Measurements from ENCODE around the gene AGO3.

- TF ChIP-seq ZFP1 (CRISPR knock-in tag; IDR thresholded peaks at IDR 0.05) (no peak), SIN3A (IDR thresholded peaks at IDR 0.05; ENCODE audit: borderline replicate concordance, low read depth, low read length) (no peak), POLR2AphosphoS5 (IDR thresholded peaks at IDR 0.05; ENCODE audit: low read depth, low read length) (no peak), ZNF274 (CRISPR knock-in tag; IDR thresholded peaks at IDR 0.05) (no peak), ZNF142 (CRISPR knock-in tag; IDR thresholded peaks at IDR 0.05) (no peak), MTA1 (CRISPR knock-in tag; IDR thresholded peaks at IDR 0.05; ENCODE audit: borderline replicate concordance) (no peak), CTCF (CRISPR knock-in tag; IDR thresholded peaks at IDR 0.05) (no peak), PCBP2 (optimal IDR thresholded peaks at IDR 0.05; ENCODE audit: low read depth, low read length, poor library complexity, severe bottlenecking) (no peak), PAX8 (CRISPR knock-in tag; IDR thresholded peaks at IDR 0.05; ENCODE audit: borderline replicate concordance) (no peak), YY1 (IDR thresholded peaks at IDR 0.05; ENCODE audit: insufficient read depth, insufficient replicate concordance, low read depth, low read length) (no peak)
Observed at GRCh38 chr1:35888255-35888654, 42.6 kb upstream of the AGO3 start.
